HepG2 (cell line): ENCODE results near the gene MYO18A. TPM values are rescaled to one million over a fixed set of nuclear protein-coding genes. Genes with fewer than 3 reads are reported as not detected.

Experiments used
- ADNP ChIP-seq: sonication (generic); formaldehyde crosslinking; IDR thresholded peaks from 2 replicates; pipeline ENCODE4 v1.4.0; 2020; ENCODE audit warnings: missing genetic modification reagents
- ATF4 ChIP-seq, 2 experiments: fragments of 450-650 bp in 1 of 2; sonication (generic) in 1 of 2; formaldehyde crosslinking; IDR thresholded peaks; 2 replicates each; pipeline versions ENCODE4 v1.5.0 to v1.8.0; 2020 to 2022; ENCODE audit warnings: mild to moderate bottlenecking in 1 of 2, missing genetic modification reagents in 1 of 2
- ATM ChIP-seq: fragments of 450-650 bp; IDR thresholded peaks from 2 replicates; pipeline ENCODE4 v1.7.1; 2017; ENCODE audit warnings: mild to moderate bottlenecking, borderline replicate concordance
- DPF2 ChIP-seq: sonication (generic); formaldehyde crosslinking; IDR thresholded peaks from 2 replicates; pipeline ENCODE4 v1.4.0; 2020; ENCODE audit warnings: mild to moderate bottlenecking, low read depth, missing genetic modification reagents, borderline replicate concordance
- FOSL2 ChIP-seq: sonication (generic); formaldehyde crosslinking; IDR thresholded peaks from 2 replicates; pipeline ENCODE4 v1.4.0; 2020; ENCODE audit warnings: missing genetic modification reagents
- FOXO1 ChIP-seq: sonication (generic); formaldehyde crosslinking; IDR thresholded peaks from 2 replicates; pipeline ENCODE4 v1.4.0; 2020; ENCODE audit warnings: missing genetic modification reagents
- KAT7 ChIP-seq: IDR thresholded peaks from 2 replicates; pipeline ENCODE4 v1.6.1; 2018; ENCODE audit warnings: borderline replicate concordance, missing compliant biosample characterization
- KLF12 ChIP-seq: sonication (generic); formaldehyde crosslinking; IDR thresholded peaks from 2 replicates; pipeline ENCODE4 v1.4.0; 2020; ENCODE audit warnings: missing genetic modification reagents, borderline replicate concordance
- MAF1 ChIP-seq: sonication (generic); formaldehyde crosslinking; IDR thresholded peaks from 2 replicates; pipeline ENCODE4 v1.5.0; 2020; ENCODE audit warnings: missing genetic modification reagents, borderline replicate concordance
- MXD1 ChIP-seq: sonication (generic); formaldehyde crosslinking; IDR thresholded peaks from 2 replicates; pipeline ENCODE4 v1.4.0; 2020; ENCODE audit warnings: mild to moderate bottlenecking, missing genetic modification reagents
- PRDM4 ChIP-seq: sonication (generic); formaldehyde crosslinking; IDR thresholded peaks from 2 replicates; pipeline ENCODE4 v1.9.0; 2021; ENCODE audit warnings: missing genetic modification reagents, borderline replicate concordance
- RERE ChIP-seq: IDR thresholded peaks from 2 replicates; pipeline ENCODE4 v1.6.1; 2016; ENCODE audit warnings: low read depth, missing genetic modification reagents, missing compliant biosample characterization
- SP2 ChIP-seq: sonication (generic); formaldehyde crosslinking; IDR thresholded peaks from 2 replicates; pipeline ENCODE4 v1.5.1; 2020; ENCODE audit warnings: mild to moderate bottlenecking, missing genetic modification reagents
- ZFP91 ChIP-seq: sonication (generic); formaldehyde crosslinking; IDR thresholded peaks from 2 replicates; pipeline ENCODE4 v1.9.0; 2022; ENCODE audit warnings: missing genetic modification reagents, mild to moderate bottlenecking, borderline replicate concordance
- ZNF282 ChIP-seq: fragments of 450-650 bp; IDR thresholded peaks from 2 replicates; pipeline ENCODE4 v1.6.1; 2018; ENCODE audit not compliant: partially characterized antibody
- ZNF430 ChIP-seq: sonication (generic); formaldehyde crosslinking; IDR thresholded peaks from 2 replicates; pipeline ENCODE4 v1.9.0; 2021; ENCODE audit warnings: mild to moderate bottlenecking, missing genetic modification reagents
- ZNF75D ChIP-seq: sonication (generic); formaldehyde crosslinking; IDR thresholded peaks from 2 replicates; pipeline ENCODE4 v1.8.1; 2023; ENCODE audit warnings: missing genetic modification reagents, mild to moderate bottlenecking, borderline replicate concordance
- ZNF839 ChIP-seq: sonication (generic); formaldehyde crosslinking; IDR thresholded peaks from 2 replicates; pipeline ENCODE4 v1.4.0; 2020; ENCODE audit warnings: missing genetic modification reagents, mild to moderate bottlenecking, borderline replicate concordance
- polyA plus RNA-seq, 8 experiments: library from polyadenylated mRNA; depleted of rRNA in 3 of 8; stranded (reverse) in 7 of 8; unstranded in 1 of 8; fragments of >200 nt; fragmentation: Illumina TruSeq in 4 of 8; extraction: Trizol in 4 of 8; gene quantifications; 2 replicates each; pipeline versions ENCODE4 v1.2.1 to v1.2.3, GENCODE V29; 2011 to 2016; ENCODE audit warnings: low read depth in 4 of 8, missing spikeins in 1 of 8, mixed read lengths in 1 of 8; ENCODE audit not compliant: insufficient read depth in 1 of 8
- total RNA-seq, 5 experiments: library from RNA; depleted of rRNA; stranded (reverse); fragments of >200 nt; fragmentation: Illumina TruSeq; extraction: Trizol; gene quantifications; 2 replicates each; pipeline ENCODE4 v1.2.3, GENCODE V29; 2016; ENCODE audit warnings: low read depth in 1 of 5

The MYO18A gene
- total and polyA plus RNA-seq, 2 of the 13 experiments (the other 11 are each of a cell fraction or from before 2014, with no cell fraction given) = 16.8 to 24.8 TPM

GRCh38 chr17:29179232-29180033, 765 bp downstream of the MYO18A start (continued):
- TF ChIP-seq RERE (CRISPR knock-in tag) (no peak), PRDM4 (CRISPR knock-in tag) (no peak), FOXO1 (CRISPR knock-in tag) (no peak; the same call in 1 of the 2 replicates), KLF12 (CRISPR knock-in tag) (no peak), ZNF839 (CRISPR knock-in tag) (no peak), ZNF75D (CRISPR knock-in tag) (no peak), KAT7 (CRISPR knock-in tag) (no peak), ATF4 (CRISPR knock-in tag; IDR thresholded peaks at IDR 0.05) (no peak), ADNP (CRISPR knock-in tag) (no peak), MXD1 (CRISPR knock-in tag) (peak; percentile 57; the same call in 1 of the 2 replicates), ZNF282 (no peak), FOSL2 (CRISPR knock-in tag) (no peak; the same call in 1 of the 2 replicates), ZFP91 (CRISPR knock-in tag) (no peak; the same call in 1 of the 2 replicates), ZNF430 (CRISPR knock-in tag) (no peak), SP2 (CRISPR knock-in tag) (peak; percentile 58), ATM (no peak), MAF1 (CRISPR knock-in tag) (no peak), DPF2 (CRISPR knock-in tag) (no peak)
